Femur (tissue), 1 donor: ENCODE results near the gene PRAMEF11.
"Not testable (repeated sequence)": the region's sequence is repeated elsewhere in the genome, so short reads cannot be mapped to it uniquely, and the experiment has no call there.

Experiments used
- DNase-seq: peaks from one replicate; pipeline ENCODE4 v3.0.0-alpha.2; 2017

The PRAMEF11 gene

DNA sequence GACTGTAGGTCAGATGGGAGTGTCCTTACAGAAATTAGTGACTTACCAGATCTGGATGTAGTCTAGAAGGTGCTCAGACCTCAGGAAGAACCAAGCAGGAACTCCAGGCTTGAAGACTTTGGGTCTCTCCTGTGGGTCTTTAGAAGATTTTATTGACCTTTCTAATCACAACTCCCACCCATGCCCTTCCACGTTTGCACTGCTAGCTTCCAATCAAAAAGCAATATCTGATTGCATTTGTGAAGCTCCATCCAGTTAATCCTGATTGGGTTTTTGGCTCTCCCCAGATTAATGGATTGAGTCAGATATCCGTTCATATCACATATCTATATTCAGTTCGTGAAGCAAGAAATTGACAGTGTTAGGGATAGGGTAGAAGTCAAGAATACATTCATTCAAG is at the start of gene PRAMEF11:
Gene PRAMEF11 (minus strand): TSS at position 101 of the 400 bp plus-strand sequence. CDS start 2,621 bp downstream, outside the sequence.
- DNase-seq: not testable (repeated sequence)

DNA sequence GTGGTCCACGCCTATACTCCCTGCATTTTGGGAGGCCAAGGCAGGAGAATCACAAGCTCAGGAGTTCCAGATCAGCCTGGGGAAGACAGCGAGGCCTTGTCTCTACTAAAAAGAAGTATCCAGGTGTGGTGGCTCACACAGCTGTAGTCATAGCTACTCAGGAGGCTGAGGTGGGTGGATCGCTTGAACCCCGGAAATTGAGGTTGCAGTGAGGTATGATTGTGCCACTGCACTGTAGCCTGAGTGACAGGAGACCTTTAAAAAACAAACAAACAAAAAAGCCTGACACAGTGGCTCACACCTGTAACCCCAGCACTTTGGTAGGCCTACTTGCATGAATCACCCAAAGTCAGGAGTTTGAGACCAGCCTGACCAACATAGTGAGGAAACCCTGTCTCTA is 47.2 kb upstream of the PRAMEF11 start:
- DNase-seq: not testable (repeated sequence)

DNA sequence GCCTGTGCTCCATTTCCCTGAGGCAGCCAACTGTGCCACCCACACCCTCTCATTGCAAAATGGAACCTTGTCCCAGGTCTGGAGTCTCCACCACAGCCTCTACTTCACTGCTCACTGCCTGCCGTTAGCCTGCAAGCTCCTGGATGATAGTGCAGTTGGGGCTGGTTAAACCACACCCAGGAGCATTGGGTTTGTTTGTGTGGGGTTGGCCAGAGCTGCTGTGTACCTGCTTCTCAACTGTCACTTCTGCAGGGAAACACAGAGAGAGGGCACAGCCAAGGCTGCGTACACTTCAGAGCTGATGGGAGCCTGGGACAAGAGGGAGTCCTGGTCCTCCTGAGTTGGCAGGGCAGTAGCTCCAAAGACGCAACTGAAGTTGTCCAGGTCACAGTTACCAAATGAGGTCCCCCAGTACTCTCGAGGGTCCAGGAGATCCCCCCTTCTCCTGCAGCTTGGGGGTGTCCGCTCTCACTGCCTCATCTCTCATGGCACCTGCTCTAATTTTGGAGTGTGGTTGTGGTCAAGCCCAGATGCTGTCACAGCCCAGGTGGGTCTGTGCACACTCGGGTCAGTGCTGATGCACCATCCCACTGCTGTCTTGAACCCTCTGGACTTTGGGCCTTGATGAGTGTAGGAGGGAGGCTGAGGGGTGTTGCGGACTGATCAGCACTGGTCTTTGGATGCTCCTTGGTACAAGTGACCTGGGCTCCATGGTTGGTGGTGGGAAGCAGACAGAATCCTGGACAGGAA is 32.1 kb upstream of the PRAMEF11 start:
- not testable (repeated sequence) for DNase-seq

DNA sequence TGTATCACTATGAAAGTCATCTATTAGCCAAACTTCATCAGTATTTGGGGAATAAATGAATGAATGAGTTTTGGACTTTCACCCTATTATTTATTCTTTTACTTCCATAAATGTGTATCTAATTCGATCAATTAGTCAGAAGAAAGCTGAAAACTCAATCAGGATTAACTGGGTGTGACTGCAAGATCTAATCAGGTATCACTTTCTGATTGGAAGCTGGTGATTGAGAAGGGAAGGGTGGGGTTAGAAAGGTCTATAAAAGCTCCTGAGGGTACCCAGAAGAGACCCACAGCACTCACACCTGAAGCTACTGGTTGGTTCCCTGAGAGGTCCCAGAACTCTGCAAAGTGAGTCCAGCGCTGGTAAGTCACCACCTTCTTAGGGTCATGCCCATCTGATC is 25.6 kb upstream of the PRAMEF11 start, which contains the start of gene PRAMEF2:
Gene PRAMEF2 (plus strand): TSS at position 301 of the 400 bp plus-strand sequence. CDS start 1,924 bp downstream, outside the sequence.
- not testable (repeated sequence) for DNase-seq

DNA sequence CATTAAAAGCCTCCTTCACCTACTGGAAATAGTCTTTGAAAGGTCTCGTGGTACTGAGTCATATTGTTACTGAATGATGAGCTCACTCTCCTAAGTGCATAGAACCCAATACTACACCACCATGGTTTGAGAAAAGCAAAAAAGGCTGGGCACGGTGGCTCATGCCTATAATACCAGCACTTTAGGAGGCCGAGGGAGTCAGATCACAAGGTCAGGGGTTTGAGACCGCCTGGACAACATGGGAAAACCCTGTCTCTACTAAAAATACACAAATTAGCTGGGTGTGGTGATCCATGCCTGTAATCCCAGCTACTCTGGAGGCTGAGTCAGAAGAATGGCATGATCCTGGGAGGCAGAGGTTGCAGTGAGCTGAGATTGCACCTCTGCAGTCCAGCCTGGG is 20.6 kb upstream of the PRAMEF11 start:
- no peak for DNase-seq

DNA sequence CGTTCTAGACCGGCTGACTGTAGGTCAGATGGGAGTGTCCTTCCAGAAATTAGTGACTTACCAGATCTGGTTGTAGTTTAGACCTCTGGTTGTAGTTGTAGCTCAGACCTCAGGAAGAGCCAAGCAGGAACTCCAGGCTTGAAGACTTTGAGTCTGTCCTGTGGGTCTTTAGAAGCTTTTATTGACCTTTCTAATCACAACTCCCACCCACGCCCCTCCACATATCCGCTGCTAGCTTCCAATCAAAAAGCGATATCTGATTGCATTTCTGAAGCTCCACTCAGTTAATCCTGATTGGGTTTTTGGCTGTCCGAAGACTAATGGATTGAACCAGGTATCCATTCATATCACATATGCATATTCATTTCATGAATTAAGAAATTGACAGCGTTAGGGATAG is 17.4 kb upstream of the PRAMEF11 start, which contains the start of gene HNRNPCL1:
Gene HNRNPCL1 (minus strand): TSS at position 101 of the 400 bp plus-strand sequence. CDS start 431 bp downstream, outside the sequence.
- DNase-seq: not testable (repeated sequence)

DNA sequence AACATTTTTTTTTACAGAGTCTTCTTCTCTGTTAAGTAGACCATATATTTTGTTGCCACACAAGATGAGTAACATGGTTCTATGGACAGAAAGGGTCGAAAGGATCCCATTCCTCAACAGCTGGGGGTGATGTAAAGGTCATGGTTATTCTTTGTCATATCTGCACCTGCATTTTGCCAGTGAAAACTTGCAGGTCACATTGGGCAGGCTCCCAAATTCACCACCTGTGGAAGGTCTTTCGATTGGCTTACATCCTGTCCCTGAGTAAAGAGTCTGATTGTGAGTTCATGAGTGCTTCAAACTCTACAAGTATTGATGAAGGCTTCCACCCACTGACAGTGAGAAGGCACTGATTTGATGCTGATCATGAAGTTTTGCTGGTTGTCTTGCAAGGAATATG is 2.0 kb upstream of the PRAMEF11 start:
- not testable (repeated sequence) for DNase-seq

DNA sequence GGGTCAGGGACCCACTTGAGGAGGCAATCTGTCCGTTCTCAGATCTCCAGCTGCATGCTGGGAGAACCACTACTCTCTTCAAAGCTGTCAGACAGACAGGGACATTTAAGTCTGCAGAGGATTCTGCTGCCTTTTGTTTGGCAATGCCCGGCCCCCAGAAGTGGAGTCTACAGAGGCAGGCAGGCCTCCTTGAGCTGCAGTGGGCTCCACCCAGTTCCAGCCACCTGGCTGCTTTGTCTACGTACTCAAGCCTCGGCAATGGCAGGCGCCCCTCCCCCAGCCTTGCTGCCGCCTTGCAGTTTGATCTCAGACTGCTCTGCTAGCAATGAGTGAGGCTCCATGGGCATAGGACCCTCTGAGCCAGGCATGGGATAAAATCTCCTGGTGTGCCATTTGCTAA is 12.1 kb downstream of the PRAMEF11 start:
- not testable (repeated sequence) for DNase-seq

DNA sequence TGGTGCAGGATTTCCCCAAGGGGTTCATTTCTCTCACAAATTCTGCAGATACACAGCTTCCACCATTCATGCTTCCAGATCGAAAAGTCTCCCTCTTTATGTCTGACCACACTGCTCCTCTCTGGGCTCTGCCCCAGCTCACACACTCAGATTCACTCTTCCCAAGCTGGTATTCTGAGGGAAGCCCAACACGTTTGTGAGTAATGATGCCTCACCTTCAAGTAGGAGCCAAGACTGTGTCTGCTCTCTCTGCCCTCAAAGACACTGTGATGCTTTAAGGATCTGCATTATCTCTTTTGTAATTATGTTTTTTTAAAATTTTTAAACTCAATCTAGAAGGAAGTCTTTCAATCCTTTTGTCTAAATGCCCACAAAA is 19.8 kb downstream of the PRAMEF11 start:
- no peak for DNase-seq

DNA sequence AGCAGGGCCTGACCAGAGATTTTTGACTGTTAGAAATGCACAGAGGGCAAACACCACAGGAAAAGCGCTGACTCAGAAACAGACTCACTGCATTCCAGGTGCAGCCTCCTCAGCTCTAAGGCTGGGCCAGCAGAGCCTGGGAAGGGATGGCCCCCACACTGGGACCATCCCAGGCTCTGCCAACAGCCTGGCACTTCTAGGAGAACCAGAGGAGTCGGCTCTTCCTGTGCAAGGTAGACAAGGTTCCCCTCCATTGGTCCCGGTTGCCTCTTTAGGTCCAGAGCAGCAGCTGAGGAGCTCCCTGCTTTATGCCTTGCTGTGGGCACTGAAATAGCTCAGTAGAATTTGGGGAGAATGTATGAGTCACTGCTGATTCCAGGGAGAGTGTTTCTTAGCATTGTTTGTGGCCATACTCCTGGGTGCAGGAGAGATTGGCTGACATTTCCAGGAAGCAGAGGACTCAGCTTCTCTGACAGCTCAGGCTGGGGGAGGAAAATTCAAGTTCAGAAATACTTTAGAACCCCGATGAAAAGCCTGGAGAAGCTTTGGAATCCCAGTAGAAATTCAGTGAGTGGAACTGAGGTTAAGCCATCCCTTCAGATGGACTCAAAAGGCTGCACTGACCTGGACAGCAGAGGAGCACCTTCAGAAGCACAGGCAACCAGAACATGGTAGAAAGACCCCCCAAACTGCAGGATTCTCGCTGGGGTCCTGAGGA is 20.4 kb downstream of the PRAMEF11 start:
- no peak for DNase-seq

DNA sequence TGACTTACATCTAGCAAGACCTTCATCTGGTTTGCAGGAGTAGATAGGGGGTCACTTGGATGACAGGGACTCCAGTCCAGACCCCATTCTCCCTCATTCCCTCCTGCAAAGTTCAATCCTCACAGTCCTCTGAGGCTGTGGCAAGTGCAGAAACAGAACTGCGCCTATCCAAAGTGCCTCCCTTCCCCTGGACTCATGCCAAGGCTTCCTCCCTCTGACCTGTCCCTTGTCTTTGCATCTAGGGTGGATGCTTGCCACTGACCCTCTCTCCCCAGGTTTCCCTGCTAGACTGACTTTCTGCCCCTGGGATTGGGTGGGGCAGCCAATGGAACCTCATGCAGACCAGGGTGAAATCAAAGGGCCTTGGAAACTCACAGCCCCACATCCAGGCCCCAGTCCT is 21.3 kb downstream of the PRAMEF11 start:
- DNase-seq: no peak

DNA sequence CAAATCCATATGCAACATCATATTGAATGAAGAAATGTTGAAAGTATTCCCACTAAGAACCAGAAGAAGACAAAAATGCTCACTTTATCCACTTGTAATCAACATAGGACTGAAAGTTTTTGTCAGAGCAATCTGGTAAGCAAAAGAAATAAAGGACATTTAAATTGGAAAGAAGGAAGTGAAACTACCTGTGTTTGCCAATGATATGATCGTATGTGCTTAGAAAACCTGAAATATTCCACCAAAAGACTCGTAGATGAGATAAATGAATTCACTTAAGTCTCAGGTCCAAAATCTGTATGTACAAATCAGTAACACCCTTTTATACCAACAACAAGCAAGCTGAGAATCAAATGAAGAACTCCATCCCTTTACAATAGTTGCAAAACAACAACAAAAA is 31.5 kb downstream of the PRAMEF11 start:
- no peak for DNase-seq

DNA sequence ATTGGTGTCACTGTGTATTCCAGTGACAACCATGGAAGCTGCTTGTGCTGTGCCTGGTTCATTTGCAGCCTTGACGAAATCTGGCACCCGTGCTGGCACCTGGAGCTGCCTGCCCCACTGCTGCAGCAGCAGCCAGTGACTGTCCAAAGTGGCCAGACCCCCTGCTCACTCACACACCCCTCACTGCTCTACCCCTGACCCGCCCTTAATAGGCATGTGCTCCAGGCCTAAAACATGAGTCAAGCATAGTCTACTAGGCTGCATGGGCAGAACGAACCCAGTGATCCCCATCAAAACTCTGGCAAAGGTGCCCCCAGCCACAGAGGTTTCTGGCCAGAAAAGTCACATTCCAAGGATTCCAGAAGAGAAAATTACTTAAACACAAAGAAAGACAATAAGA is 32.3 kb downstream of the PRAMEF11 start:
- DNase-seq: no peak

DNA sequence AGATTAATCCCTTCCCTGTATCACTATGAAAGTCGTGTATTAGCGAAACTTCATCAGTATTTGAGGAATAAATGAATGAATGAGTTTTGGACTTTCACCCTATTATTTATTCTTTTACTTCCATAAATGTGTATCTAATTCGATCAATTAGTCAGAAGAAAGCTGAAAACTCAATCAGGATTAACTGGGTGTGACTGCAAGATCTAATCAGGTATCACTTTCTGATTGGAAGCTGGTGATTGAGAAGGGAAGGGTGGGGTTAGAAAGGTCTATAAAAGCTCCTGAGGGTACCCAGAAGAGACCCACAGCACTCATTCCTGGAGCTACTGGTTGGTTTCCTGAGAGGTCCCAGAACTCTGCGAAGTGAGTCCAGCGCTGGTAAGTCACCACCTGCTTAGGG is 40.1 kb downstream of the PRAMEF11 start, which contains the start of gene PRAMEF1:
Gene PRAMEF1 (plus strand): TSS at position 301 of the 400 bp plus-strand sequence. CDS start 1,831 bp downstream, outside the sequence.
- not testable (repeated sequence) for DNase-seq

DNA sequence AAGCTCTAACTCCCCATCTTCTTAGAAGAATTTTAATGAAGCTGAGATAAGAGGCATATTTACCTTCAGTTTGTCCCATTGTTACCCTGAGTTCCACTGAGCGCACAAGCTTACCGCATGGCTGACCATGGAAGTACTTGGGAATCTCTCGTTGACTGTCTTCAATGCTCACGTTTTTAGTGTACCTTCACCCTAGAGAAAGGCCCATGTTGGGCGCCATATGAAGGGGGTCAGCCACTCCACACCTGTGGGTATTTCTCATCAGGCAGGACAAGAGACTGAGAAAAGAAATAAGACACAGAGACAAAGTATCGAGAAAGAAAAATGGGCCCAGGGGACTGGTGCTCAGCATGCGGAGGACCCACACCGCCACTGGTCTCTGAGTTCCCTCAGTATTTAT is 46.5 kb downstream of the PRAMEF11 start:
- DNase-seq: not testable (repeated sequence)

DNA sequence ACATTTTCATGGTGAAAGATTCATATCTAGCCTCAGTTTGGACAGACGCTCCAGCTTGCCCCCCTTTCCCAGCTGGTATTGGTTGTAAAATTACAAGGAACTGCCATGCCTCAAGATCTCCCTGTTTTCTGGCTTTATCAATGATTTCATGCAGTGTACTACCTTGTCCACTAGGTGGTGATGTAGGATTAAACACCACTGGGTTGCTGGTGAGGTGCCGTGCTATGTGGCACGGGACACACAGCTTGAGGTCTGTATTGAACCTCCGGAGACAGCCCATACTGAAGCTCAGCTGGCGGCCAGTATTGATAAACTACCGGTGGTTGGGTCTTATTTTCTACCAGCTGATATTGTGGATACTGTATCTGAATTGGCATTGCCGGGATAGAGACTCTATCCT is 47.4 kb downstream of the PRAMEF11 start:
- DNase-seq: not testable (repeated sequence)

DNA sequence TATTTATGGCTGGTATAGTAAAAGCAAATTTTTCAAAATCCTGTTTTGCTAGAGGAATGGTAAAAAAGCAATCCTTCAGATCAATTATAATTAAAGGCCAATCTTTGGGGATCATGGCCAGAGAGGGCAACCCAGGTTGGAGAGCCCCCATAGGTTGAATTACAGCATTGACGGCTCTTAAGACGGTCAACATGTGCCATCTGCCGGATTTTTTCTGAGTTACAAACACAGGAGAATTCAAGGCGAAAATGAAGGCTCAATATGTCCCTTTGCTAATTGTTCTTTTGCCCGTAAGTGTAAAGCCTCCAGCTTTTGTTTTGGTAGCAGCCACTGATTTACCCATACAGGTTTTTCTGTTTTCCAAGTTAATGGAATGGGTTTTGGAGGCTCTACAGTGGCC is 49.7 kb downstream of the PRAMEF11 start:
- DNase-seq: not testable (repeated sequence)

DNA sequence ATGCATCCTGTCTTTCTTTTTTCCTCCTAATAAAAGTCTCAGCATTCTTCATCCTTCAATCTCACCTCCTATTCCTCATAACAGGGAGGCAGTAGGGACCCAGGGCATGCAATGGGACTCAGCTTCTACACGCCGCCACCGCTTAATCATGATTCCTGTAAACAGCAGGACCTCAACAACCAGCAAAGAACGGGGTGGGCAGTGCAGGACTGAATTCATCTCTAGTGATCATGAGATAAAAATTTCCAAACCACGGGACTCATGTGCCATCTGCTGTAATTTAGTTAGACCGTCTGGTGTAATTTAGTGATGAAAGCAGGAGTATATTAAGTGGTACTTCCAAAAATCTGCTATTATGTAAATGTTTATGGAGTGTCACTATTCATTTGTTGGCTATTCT is 52.3 kb downstream of the PRAMEF11 start:
- DNase-seq: no peak

DNA sequence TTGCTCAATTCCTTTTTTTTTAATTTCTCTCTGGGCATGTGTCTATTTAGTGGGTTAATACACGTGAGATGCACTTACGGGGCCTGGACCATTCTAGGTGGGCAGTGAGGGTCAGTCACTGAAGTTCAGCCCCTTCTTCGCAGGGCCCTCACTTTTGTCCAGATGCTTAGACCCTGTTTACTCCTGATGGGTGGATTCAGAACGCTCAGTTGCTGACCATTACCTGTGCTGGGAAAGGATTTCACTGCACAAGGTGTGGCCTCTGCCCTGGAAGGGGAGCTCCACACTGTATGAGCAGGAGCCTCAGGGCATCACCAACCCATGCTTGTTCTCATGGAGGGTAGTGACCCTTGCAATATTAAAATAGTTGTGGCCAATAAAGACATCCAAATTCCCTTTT is 53.1 kb downstream of the PRAMEF11 start:
- DNase-seq: no peak

DNA sequence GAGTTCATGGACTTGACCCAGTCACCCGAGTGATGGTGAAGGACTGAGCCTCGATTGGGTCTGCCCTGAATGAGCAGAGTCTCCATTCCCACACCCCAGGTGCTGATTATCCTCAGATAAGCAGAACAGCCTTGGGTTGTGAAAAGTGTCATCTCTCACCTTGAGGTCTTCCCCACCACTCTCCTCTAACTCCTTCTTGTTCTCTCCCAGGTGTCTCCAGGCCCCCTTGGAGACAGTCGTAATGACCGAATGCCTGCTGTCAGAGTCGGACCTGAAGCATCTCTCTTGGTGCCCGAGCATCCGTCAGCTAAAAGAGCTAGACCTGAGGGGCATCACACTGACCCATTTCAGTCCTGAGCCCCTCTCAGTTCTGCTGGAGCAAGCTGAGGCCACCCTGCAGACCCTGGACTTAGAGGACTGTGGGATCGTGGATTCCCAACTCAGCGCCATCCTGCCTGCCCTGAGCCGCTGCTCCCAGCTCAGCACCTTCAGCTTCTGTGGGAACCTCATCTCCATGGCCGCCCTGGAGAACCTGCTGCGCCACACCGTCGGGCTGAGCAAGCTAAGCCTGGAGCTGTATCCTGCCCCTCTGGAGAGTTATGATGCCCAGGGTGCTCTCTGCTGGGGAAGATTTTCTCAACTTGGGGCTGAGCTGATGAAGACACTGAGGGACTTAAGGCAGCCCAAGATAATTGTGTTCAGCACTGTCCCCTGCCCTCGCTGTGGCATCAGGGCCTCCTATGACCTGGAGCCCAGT is 54.2 kb downstream of the PRAMEF11 start:
- DNase-seq: no peak

DNA sequence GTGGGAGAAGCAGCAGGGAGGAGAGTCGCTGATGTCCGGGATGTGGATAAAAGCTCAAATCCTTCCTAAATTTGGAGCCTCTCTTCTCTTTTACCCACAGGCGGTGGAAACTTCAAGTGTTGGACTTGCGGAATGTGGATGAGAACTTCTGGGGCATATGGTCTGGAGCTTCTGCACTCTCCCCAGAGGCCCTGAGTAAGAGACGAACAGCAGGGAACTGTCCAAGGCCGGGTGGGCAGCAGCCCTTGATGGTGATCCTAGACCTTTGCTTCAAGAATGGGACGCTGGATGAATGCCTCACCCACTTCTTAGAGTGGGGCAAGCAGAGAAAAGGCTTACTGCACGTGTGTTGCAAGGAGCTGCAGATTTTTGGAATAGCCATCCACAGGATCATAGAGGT is 55.8 kb downstream of the PRAMEF11 start:
- no peak for DNase-seq

DNA sequence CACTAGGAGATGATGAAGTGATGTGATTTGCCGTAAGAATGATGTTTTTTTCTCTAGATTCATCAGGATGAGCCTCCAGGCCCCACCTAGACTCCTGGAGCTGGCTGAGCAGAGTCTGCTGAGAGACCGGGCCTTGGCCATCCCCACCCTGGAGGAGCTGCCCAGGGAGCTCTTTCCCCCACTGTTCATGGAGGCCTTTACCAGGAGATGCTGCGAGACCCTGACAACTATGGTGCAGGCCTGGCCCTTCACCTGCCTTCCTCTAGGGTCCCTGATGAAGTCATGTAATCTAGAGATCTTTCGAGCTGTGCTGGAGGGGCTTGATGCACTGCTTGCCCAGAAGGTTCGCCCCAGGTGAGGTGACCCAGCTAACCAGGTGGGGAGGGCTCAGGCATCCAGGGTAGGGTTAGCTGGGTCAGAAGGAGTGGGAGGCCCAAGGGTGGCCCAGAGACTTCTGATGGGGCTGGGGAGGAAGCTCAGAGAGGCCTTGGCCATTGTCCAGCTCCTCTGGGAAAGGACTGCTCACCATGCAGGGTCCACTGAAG is 56.3 kb downstream of the PRAMEF11 start:
- DNase-seq: no peak
